ENCODE results near the gene TMEM123.
A peak's percentile ranks its signal among the peaks of the same experiment; 100 is the strongest.

The TMEM123 gene

GRCh38 chr11:102473543-102473942, 21.0 kb upstream of the TMEM123 start:
- Histone ChIP-seq H3F3A (ENCODE audit: insufficient read depth) (peaks cover 5% of the 10 kb centered on the region; the same call in 1 of the 2 replicates), H3K9ac (ENCODE audit: low read length) (no peak overlapping the region), H3K9me2 (replicated peaks; ENCODE audit: insufficient read depth, low read length) (no peaks in the 10 kb centered on the region), H3K4me3 (ENCODE audit: insufficient read depth, low read length, poor library complexity, severe bottlenecking) (no peak overlapping the region), H3K27me3 (ENCODE audit: low read length) (no peaks in the 10 kb centered on the region), H3K79me2 (ENCODE audit: insufficient read depth, low read length) (no peaks in the 10 kb centered on the region), H3K4me2 (ENCODE audit: low read depth, low read length, poor library complexity, severe bottlenecking) (peak overlapping the region; percentile 55), H3K9me3 (ENCODE audit: insufficient read depth, low read length) (no peaks in the 10 kb centered on the region), H4K20me1 (ENCODE audit: low read depth, low read length) (no peaks in the 10 kb centered on the region), H2AFZ (ENCODE audit: low read depth, low read length, severe bottlenecking) (no peak overlapping the region), H3K36me3 (ENCODE audit: low read length) (no peaks in the 10 kb centered on the region), H3K27ac (ENCODE audit: low read depth, low read length) (peak overlapping the region; percentile 84; the same call in 1 of the 2 replicates)
- TF ChIP-seq EZH2phosphoT487 (conservative IDR thresholded peaks at IDR 0.05; ENCODE audit: low read length) = no peak
- TF ChIP-seq CTCF (IDR thresholded peaks at IDR 0.05; ENCODE audit: insufficient read depth, low read length, poor library complexity, severe bottlenecking) = no peak

GRCh38 chr11:102472127-102472526, 19.6 kb upstream of the TMEM123 start:
- Histone ChIP-seq H4K20me1 (ENCODE audit: low read depth, low read length) (no peaks in the 10 kb centered on the region), H3K4me2 (ENCODE audit: low read depth, low read length, poor library complexity, severe bottlenecking) (no peak overlapping the region), H3K9me3 (ENCODE audit: insufficient read depth, low read length) (no peaks in the 10 kb centered on the region), H3K27me3 (ENCODE audit: low read length) (no peaks in the 10 kb centered on the region), H3K4me3 (ENCODE audit: insufficient read depth, low read length, poor library complexity, severe bottlenecking) (no peak overlapping the region), H3K79me2 (ENCODE audit: insufficient read depth, low read length) (no peaks in the 10 kb centered on the region), H3K27ac (ENCODE audit: low read depth, low read length) (no peak overlapping the region), H3K36me3 (ENCODE audit: low read length) (no peaks in the 10 kb centered on the region), H3K9ac (ENCODE audit: low read length) (no peak overlapping the region), H3F3A (ENCODE audit: insufficient read depth) (peaks cover 5% of the 10 kb centered on the region; the same call in 1 of the 2 replicates), H2AFZ (ENCODE audit: low read depth, low read length, severe bottlenecking) (no peak overlapping the region), H3K9me2 (replicated peaks; ENCODE audit: insufficient read depth, low read length) (no peaks in the 10 kb centered on the region)
- TF ChIP-seq CTCF (IDR thresholded peaks at IDR 0.05; ENCODE audit: insufficient read depth, low read length, poor library complexity, severe bottlenecking) (no peak), EZH2phosphoT487 (conservative IDR thresholded peaks at IDR 0.05; ENCODE audit: low read length) (no peak)

GRCh38 chr11:102471474-102471873, 18.9 kb upstream of the TMEM123 start:
- Histone ChIP-seq H3K27me3 (ENCODE audit: low read length) (no peaks in the 10 kb centered on the region), H3K79me2 (ENCODE audit: insufficient read depth, low read length) (no peaks in the 10 kb centered on the region), H4K20me1 (ENCODE audit: low read depth, low read length) (no peaks in the 10 kb centered on the region), H3K9me2 (replicated peaks; ENCODE audit: insufficient read depth, low read length) (no peaks in the 10 kb centered on the region), H3K36me3 (ENCODE audit: low read length) (no peaks in the 10 kb centered on the region), H3K9me3 (ENCODE audit: insufficient read depth, low read length) (no peaks in the 10 kb centered on the region), H2AFZ (ENCODE audit: low read depth, low read length, severe bottlenecking) (no peak overlapping the region), H3K4me2 (ENCODE audit: low read depth, low read length, poor library complexity, severe bottlenecking) (no peak overlapping the region), H3K9ac (ENCODE audit: low read length) (no peak overlapping the region), H3K27ac (ENCODE audit: low read depth, low read length) (no peak overlapping the region), H3K4me3 (ENCODE audit: insufficient read depth, low read length, poor library complexity, severe bottlenecking) (no peak overlapping the region), H3F3A (ENCODE audit: insufficient read depth) (peaks cover 5% of the 10 kb centered on the region; the same call in 1 of the 2 replicates)
- TF ChIP-seq EZH2phosphoT487 (conservative IDR thresholded peaks at IDR 0.05; ENCODE audit: low read length) (no peak), CTCF (IDR thresholded peaks at IDR 0.05; ENCODE audit: insufficient read depth, low read length, poor library complexity, severe bottlenecking) (no peak)

All from SU-DHL-6 (cell line).